ENCODE data around the gene ZNF638.

Gene ZNF638

GRCh38 chr2:71474744-71475397 lies 143.3 kb downstream of the ZNF638 start:
- no peak for DNase-seq

- no peak for DNase-seq
Observed at GRCh38 chr2:71476495-71476894, 144.9 kb downstream of the ZNF638 start.

- DNase-seq = no peak
Observed at GRCh38 chr2:71477231-71477691, 145.7 kb downstream of the ZNF638 start.

GRCh38 chr2:71478806-71479205 lies 147.2 kb downstream of the ZNF638 start:
- DNase-seq = no peak

GRCh38 chr2:71479261-71479660 lies 147.7 kb downstream of the ZNF638 start:
- no peak for DNase-seq

GRCh38 chr2:71481111-71481510 lies 149.5 kb downstream of the ZNF638 start:
- DNase-seq = no peak

- DNase-seq = no peak
Observed at GRCh38 chr2:71482055-71482454, 150.5 kb downstream of the ZNF638 start.

GRCh38 chr2:71483246-71483645 lies 151.7 kb downstream of the ZNF638 start:
- no peak for DNase-seq

GRCh38 chr2:71484354-71484753 lies 152.8 kb downstream of the ZNF638 start:
- DNase-seq = no peak

Measured in NCI-H82 (cell line).